Measurements from ENCODE around the gene TXNL1.

TXNL1 gene

DNA sequence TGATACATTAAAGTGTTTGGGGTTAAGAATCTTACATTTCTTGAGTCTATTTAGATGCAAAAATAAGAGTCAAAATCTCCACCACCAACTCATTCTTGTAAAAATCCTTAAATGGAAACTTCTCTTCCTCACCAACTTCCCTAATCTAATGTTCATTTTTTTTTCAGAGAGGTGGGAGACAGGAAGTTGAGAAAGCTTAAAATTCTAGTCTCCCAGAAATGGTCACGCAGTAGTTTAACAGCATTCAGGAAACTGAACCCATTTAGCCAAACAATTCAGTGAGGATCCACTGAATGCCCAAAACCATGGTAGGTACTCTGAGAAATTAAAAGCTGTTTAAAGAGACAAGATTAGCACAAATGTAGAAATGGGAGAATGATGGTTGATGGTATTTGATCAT, 69.0 kb downstream of the TXNL1 start:
- no peak for DNase-seq (ENCODE audit: low read depth)

- DNase-seq (ENCODE audit: low read depth): no peak
Observed at GRCh38 chr18:56568986-56569385, 69.4 kb downstream of the TXNL1 start.

DNA sequence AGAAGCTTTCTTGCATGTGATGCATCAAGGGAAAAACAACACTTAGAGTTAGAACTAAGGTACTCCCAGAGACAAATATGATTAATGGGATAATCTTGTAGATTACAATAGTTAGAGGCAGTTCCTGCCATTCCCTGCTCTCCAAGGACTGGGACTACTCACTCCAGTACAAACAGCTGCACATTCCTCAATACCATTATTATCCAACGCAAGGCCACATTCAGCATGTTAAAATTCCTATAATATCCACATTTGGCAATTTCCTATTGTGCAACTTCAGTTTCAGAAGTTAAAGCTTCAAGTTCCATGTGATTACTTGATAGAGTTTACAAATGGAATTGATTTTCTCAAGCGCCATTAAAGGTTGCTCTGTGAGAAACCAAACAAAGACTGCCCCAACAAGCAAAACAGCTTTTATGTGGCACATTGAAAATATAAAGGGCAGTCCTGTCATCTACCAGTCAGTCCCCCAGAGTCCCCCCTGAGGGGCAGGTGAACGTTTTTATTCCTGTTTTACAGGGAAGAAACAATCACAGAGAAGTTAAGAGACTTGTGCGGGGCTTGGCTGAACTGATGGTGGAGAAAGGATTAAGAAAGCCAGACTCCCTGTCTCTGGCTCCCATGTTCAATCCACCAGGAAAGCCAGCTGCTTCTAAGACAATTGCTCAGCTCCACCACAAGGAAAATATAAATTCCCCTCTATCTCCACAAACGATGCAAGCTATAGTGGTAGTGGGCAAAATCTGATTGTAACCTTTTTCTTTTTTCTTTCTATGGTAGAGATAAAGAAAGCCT, 72.6 kb downstream of the TXNL1 start:
- peak; percentile 89 for DNase-seq (ENCODE audit: low read depth)

DNA sequence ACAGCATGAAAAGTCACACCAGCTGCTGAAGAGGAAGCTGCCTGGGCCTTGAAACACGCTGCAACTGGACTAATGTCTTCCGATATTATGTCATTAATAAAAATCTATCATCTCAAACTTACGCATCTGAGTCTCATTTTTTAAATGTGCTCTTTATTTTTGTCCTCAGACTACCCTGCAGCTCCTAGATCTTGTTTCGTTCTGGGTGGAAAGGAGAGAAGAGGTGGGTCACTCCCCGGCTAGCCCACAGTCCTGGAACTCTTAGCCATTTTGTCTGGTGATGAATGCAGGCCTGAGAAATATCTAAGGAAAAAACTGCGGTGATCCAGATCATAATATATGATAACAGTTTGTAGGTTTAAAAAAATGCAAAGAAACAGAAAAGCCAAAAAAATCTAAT, 73.3 kb downstream of the TXNL1 start:
- no peak for DNase-seq (ENCODE audit: low read depth)

- no peak for DNase-seq (ENCODE audit: low read depth)
Observed at GRCh38 chr18:56563568-56563967, 74.8 kb downstream of the TXNL1 start.

- no peak for DNase-seq (ENCODE audit: low read depth)
Observed at GRCh38 chr18:56562479-56562878, 75.9 kb downstream of the TXNL1 start.

DNA sequence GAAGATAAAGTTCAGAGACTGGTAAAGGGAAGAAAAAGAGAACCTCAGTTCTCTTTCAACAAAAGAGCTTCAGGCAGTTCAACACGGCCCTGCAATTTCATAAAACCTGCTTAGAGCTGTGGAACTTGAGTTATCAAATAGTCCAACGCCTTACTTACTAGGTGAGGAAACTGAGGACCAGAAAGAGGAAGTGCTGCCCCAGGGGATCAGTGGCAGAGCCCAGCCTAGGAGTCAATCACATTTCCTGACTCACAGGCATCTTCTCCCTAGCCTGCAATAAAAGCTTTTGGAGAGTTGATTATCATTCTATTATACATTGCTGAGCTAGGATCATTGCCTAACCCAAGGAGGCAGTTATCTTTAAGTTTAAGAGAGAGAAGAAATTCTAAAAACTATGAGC, 77.4 kb downstream of the TXNL1 start:
- DNase-seq (ENCODE audit: low read depth): no peak

- no peak for DNase-seq (ENCODE audit: low read depth)
Observed at GRCh38 chr18:56559044-56559443, 79.3 kb downstream of the TXNL1 start.

DNA sequence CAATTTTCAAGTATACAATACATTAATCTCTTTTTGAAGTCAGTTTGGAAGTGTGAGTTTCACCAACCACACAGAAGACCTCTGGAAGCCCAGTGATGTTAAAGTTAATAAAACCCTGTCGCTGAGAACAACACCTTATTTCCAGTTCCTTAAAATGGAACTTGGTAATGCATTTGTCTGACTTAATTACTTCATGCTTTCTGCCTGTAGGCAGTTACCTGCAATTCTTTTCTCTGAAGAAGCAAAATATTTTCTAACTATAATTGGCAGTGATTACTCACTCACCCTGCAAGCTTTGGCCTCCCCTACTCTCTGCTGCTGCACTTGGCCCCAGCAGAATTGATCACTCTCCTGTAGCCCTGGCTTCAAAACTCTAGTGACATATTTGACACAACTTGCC, 81.5 kb downstream of the TXNL1 start:
- DNase-seq (ENCODE audit: low read depth): no peak

DNA sequence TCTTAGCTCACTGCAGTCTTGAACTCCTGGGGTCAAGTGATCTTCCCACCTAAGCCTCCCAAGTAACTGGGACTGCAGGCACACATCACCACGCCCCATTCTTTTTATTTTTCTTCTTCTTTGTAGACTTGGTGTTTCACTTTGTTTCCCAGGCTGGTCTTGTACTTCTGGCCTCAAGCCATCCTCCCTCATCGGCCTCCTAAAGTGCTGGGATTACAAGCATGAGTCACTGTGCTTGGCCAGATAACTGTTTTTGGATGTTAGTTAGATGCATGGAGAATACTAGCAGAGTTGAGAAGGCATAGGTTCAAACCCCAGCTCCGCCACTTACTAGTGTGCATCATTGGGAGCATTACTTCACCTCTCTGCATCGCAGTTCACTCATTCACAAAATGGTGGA, 88.3 kb downstream of the TXNL1 start:
- no peak for DNase-seq (ENCODE audit: low read depth)

Measured in GM04504 (cell line).